GM19468 (cell line): ENCODE data around the gene PDZD2.

ENCODE experiments used
- ATAC-seq: cut with Tn5 transposase; IDR thresholded peaks from one replicate; pipeline ENCODE4 v1.9.1; 2021; ENCODE audit warnings: mild to moderate bottlenecking, moderate library complexity, moderate number of reproducible peaks; ENCODE audit not compliant: unreplicated experiment; ENCODE audit errors: extremely low read depth

PDZD2 gene

DNA sequence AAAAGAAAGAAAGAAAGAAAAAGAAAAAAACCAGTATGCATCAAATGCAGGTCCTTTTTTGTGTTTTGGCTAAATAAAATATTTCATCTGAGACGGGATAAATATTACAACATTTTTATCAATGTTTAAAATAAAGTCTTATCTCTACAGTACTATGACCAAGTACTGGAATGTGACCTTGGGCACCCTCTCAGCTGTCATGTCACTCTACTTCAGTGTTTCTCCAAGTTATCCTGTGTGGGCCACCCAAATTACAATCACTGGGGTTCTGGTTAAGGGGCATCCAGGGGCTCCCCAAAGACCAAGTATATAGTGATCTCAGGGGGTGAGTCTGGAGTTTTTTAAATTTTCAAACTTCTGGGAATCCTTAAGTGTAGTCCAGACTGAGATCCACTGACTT lies 3.5 kb upstream of the PDZD2 start:
- no peak for ATAC-seq

DNA sequence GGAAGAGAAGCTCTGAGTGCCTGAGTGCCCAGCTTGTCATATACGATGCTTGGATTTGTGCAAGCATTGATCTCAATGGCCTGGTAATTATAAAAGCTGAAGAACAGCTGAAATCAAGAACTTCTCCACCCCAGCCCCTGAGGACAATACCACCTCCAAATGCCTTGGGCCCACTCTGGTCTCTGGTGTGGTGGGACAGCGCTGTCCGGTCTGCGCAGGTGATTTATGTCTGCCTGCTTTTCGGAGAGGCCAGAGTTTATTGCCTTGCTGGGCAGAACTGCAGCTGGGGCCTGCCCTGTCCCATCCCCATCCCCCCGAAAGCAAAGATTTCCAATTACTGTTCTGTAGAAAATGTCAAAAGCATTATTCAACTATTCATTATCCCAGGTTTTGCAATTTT lies 1.1 kb upstream of the PDZD2 start:
- ATAC-seq: no peak

DNA sequence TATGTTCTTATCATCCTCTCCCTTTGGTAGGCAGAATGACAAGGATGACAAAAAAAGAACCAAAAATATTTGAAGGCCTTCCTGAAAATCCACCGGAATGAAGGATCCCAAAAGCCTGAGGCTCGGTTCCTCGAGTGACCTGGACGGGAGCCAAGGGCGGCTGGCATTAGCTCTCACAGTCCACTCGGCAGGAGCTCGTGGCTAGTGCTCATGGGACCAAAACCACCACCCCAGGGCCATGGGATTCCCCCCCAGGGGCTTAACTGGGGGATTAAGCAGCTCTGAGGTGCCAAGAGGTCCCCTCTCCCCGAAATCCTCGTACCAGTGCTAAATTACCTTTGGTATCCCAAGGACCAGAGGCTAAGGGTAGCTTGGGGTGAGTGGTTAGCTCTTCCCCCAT lies 586 bp upstream of the PDZD2 start:
- no peak for ATAC-seq

DNA sequence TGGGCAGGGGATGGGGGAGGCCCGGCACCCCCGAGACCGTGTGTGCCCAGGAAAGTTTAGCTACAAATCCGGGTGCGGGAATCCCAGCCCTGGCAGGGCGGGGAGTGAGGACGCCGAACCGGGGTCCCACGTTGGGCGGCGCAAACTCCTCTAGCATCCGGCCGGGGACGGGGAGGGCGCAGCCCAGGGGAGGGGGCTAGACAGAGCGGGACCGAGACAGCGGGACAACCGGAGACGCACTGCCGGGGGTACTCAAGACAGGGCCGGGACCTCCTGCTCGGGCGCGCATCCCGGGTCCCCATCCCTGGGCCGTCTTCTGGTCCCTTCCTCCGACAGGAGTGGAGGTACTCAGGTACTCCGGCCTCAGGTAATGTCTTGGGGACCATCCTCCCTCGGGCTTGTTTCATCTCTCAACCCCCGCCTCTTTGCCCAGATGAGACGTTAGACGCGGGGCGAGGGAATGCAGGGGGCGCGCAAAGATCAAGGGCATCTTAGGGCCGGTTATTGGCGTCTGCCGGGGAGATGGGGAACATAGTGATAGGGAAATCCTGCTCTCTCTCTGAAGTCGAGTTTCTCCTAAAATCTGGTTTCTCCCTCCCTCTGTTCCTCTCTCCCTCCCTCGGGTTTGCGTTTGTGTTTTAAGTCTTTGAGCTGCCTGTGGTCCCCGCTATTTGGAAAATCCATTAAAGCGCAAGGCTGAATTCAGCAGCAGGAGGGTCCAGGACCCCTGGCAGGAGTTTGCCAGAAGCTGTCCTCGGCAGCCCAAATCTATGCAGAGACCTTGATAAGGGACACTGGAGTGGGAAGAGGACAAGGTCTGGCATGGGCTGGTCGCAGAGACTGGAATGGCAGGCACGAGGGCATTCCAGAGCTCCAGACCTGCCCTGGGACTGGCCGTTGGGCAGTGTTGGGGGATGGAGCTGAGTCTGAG lies 815 bp downstream of the PDZD2 start:
- ATAC-seq: no peak

DNA sequence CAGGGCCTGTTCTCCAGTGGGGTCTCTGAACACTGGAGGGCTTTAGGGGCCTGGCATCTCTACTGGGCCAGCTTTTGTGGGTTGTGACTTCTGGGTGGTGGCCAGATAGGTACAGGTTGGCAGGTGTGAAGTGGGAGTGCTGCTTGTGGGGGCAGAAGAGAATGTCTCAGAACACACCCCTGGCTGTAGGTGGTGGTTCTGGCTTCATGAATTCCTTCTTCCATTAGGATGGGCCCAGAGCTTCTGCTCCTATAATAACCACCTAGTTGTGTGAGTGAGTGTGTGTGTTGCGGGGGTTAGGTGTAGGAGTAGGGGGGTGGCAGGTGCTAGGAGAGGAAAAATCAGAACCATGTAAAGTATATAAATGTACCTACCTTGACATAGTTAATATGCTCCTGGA lies 1.6 kb downstream of the PDZD2 start:
- no peak for ATAC-seq

DNA sequence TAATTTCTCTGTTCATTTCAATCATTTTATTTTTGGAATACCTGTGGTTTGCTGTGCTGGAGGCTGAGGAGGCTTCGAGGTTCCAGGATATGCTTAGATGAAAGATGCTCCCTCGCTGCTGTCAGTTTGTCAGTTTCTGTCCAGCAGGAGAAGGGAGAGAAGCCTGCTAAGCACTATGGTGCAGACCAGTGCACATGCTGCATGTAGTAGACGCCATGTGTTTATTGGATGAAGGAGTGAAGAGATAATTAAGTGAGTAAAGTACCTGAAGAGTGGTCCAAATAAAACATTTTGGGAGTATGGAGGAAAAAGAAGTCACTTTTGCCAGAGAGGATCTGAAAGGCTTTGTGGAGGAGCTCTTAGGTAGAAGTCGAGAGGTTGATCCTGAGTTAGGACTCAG lies 2.1 kb downstream of the PDZD2 start:
- ATAC-seq: no peak

DNA sequence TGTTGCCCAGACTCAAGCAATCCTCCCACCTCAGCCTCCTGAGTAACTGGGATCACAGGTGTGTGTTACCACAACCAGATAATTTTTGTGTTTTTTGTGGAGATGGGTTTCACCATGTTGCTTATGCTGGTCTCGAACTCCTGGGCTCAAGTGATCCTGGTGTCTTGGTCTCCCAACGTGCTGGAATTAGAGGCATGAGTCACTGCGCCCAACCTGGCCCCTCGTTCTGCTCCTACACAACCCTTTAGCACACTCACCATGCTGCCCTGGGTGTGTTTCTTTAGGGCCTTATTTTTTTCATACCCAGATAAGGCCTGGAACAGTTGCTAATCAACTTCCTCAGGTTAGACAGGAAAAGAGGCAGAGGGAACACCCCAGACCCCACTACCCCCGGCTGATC lies 2.6 kb downstream of the PDZD2 start:
- ATAC-seq: no peak

DNA sequence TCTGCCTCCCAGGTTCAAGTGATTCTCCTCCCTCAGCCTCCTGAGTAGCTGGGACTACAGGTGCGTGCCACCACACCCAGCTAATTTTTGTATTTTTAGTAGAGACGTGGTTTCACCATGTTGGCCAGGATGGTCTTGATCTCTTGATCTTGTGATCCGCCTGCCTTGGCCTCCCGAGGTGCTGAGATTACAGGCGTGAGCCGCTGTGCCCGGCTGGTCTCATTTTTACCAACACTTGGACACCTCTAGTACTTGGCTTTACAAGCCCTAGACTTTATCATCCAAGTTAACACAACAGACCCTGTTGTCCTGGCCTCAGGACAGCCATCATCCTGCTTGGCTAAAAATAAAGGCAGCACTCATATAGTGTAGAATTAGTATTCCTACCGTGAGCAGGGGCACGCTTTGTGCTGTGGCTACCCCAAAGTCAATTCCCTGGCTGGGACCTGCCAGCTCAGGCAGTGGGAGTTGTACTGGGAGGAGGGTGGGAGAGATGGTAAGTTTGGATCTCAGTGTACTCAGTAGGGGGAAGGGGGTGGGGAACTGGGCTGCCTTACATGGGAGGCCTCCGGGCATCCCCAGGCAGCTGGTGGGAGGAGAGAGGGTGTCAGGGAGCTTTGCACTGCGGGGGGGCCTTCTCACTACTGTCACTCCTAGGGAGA lies 6.6 kb downstream of the PDZD2 start:
- no peak for ATAC-seq

DNA sequence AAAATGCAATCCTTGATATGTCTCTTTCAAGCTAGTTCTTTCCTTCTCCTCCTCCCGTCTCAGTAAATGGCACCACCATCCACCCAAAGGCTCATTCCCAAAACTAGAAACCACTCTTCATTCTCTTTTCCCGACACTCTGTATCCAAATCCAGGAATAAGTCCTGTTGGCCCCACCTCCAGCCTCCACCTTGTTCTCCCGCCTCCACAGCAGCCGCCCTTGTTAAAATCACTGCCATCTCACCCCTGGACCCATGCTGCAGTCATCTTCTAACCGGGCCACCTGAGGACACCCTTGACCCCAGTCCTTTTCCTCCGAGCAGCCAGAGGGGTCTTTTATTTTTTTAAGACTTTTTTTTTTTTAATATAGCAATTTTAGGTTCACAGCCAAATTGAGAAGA lies 9.4 kb downstream of the PDZD2 start:
- ATAC-seq: no peak

DNA sequence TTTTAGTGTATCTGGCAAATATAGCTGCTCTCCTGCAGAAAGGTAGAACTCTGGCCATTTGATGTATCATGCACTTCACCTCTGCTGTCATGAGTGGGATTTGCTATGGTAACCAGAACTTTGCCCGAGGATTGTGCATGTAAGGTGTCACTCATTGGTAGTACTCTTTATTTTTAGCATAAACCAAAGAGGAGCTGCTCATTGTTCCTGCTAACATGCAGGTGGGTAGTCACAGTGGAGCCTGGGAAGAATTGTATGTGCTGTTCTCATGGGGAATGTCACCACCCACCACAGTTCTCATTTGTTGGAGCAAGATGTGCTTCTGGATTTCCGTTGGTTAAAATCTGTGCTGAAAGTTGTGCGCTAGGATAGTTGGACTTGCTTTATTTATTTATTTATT lies 12.3 kb downstream of the PDZD2 start:
- ATAC-seq: no peak

DNA sequence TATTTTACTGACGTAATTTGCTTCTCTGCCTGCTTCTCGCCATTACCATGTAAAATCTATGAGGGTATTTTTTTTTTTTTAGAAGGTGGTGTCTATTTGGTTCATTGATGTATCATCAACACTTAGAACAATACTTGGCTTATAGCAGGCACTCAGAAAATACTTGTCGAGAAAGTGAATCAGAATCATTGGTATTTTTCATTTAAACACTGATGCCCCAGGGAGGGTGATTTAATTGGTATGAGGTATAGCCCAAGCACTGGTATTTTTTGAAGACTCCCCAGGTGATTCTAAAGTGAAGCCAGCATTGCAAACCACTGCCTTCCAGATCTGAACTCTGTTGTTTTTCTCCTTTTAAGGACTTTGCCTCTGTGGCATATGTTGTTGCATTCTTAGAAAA lies 16.6 kb downstream of the PDZD2 start:
- no peak for ATAC-seq

DNA sequence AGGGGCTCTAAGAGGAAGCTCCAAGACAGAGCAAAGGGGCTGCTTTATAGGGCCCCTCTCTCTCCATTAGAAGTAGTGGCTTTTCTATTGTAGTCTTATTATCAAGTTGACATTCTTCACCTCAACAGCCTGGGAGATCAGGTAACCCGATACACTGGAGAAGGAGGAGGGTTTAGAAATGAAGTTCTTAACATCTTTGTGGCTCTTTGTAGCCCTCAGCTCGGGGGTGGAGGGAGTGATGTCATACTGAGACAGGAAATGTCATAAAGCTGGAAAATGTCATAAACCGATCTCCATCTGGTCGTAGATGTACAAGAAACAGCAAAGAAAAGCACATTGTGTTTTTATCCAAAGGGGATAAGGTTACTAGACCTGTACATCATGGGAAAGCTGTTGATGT lies 17.9 kb downstream of the PDZD2 start:
- ATAC-seq: no peak

DNA sequence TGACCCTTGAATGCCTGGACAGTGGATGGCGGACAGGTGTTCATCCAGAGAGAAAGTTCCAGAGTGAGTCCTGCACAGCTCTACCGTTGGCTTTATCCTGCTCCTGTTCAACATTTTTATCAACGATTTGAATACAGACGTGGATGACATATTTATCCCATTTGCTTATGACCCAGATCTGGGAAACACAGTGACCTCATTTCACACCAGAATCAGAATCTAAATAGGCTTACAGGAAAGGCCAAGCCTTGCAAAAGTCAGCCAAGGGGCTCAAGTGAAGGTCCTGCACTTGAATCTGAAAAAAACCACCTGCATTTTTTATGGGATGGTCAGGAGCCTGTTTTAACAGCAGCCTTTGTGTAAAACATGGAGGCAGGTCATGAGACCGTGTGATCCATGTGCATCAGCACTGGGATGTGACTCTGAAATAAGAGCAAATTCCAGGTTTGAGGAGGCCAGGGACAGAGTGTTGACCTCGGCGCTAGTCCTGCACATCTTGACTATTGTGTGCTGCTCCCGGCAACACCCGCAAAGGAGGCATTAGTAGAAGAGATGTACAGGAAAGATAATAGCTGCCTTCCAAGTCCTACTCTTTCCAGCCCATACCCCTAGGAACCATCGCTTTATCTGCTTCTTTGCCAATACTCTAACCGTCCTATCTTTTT lies 18.5 kb downstream of the PDZD2 start:
- ATAC-seq: no peak

DNA sequence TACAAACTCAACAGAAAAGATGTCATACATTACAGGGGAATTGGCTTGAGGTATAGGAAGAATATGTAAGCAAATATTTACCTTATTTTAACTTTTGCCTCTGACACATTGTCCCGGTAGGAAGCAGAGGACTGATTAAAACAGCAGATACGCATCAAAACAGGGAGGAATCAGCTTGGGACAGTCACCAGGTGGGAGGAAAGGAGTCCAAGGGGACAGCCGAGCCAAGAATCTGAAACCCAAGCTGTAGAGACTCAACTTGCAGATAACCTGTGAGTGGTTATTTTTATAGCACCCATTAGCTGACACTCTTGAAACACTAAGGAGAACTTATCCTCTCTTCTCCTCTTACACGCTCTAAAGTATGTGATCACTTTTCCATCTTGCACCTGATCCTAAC lies 22.3 kb downstream of the PDZD2 start:
- no peak for ATAC-seq

DNA sequence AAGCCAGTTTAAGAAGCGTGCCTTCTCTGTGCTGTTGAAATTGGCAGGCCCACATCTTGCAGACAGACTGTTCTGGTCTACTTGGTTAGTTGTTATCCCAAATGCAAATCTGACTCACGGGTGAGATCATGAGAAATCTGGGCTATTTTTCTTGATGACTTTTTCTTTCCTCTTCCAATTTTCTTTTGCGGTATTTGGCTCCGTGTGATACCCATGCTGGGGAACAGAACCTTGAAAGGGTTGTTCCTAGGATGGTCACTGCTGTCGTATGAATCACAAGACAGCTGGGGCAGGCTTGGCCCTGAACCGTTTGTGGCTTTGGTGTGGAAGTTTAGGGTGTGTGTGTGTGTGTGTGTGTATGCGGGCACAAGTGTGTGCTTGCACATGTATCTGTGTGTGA lies 24.6 kb downstream of the PDZD2 start:
- no peak for ATAC-seq

DNA sequence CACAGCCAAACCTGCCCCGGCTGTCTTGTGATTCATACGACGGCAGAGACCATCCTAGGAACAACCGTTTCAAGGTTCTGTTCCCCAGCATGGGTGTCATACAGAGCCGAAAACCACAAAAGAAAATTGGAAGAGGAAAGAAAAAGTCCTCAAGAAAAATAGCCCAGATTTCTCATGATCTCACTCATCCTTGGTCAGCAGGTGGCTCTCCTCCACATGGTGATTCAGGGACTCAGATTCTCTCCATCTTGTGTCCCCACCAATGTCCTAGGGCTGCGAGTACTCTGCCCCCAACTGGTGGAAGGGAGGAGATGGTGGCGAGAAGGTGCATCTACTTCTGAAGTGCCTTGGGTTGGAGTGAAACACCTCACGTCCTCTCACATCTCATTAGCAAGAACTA lies 25.6 kb downstream of the PDZD2 start:
- ATAC-seq: no peak

DNA sequence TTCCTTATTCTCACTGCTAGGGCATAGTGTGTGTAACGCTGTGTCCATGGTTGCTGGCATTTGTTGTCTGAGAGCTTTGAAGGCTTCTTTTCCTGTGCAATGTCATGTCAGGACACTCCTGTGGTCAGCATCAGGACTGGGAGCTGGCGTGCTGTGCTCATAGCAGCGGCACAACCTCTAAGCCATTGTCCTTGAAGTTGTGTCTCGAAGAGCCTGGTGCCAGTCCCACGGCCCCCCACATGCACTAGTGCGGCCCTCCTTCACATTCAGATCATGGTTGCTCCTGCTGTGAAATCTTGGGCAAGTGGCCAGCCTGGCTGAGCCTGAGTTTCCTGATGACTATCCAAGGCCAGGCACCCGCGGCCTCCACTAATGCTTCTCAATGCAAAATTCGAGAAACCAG lies 32.4 kb downstream of the PDZD2 start:
- no peak for ATAC-seq

DNA sequence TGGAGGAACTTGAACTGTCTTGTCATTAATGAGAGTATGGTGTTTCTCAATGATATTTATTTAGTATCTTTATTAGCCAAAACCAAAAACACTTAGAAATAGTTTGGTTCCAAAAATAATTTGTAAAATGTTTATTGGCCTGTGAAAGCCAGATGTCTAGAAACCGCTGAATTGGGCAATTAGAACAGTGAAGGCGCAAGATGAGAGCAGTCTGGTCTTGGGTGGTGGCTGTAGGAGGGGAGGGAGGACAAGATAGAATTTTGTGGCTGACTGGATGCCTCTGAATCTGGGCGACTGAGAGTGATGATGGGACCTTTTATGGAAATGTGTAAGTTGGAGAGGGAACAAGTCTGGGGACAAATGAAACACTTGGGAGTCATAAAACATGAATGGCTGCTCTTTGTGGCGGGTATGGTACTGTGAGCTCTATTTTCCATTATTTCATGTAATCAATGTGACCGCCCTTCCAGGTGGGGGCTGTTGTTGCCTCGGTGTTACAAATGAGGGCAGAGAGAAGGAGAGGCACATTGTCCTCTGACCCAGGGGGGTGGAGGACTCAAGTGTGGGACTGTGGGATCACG lies 35.5 kb downstream of the PDZD2 start:
- ATAC-seq: no peak

DNA sequence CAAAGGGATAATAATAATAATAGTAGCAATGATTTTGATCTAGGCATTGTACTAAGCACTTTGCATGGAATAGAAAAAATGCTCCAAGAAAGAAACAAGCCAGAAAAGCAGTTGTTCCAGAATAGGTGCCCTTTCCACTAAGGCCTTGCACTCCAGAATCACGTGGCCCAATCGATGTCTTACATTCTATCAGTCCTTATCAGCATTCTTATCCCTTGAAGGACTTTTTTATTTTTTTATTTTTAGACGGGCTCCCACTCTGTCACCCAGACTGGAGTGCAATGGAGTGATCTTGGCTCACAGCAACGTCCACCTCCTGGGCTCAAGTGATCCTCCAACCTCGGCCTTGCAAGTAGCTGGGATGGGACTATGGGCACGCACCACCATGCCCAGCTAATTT lies 36.5 kb downstream of the PDZD2 start:
- no peak for ATAC-seq

DNA sequence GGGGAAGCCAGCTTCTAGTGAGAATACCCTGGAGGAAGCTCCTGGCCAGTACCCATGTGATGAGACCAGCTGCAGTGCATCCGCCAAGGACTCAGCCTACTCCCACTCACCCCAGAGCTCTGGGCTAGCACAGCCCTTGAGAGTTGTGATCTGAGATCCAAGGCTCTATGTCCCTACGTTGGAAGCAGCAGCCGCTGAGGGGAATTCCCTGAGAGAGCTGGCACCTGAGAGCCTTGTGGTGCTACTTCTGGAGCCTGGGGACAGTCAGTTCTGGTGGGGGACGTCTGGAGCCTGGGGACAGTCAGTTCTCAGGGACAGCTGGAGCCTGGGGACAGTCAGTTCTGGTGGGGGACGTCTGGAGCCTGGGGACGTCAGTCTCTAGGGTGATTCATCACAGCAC lies 39.2 kb downstream of the PDZD2 start:
- no peak for ATAC-seq

DNA sequence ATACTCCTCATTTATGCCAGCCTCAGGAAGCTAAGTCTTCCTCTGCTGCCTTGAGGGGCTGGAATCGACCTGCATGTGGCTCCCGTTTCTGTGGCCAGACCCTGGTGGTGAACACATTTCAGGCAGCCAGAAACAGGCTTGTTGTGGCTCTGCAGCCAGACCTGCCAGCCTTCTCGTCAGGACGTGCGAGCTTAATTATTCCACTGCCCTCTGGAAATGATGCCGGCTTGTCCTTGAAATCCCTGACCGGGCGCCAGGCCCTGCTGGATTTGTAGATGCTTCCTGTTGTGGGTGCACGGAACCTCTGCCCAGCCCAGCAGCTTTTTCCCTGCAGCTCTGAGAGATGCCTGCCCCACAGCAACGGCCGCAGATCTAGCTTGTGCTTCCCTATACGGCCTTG lies 41.6 kb downstream of the PDZD2 start:
- no peak for ATAC-seq
